HCT116 (cell line): ENCODE measurements around the gene PRR5L. TPM values are rescaled to one million over a fixed set of nuclear protein-coding genes. Genes with fewer than 3 reads are reported as not detected.

Experiments
- ATAC-seq: fragments of 200-7000 bp; cut with Tn5 transposase; 2 replicates; pipeline ENCODE4 v1.9.1; 2020; ENCODE audit warnings: mild to moderate bottlenecking, moderate library complexity
- BruUV-seq: library from RNA; stranded (reverse); fragments of 400-500 nt; replicated peaks from 2 replicates; lab custom pipeline; 2021; lab: Mats Ljungman, UMichigan
- CTCF ChIA-PET: fragments of 300-600 bp; sonication (Branson Sonifier 250); formaldehyde crosslinking; loops from one replicate; lab custom pipeline; 2021; ENCODE audit warnings: antibody characterized with exemption; lab: Charles Lee
- POLR2A ChIA-PET: fragments of 300-600, 350-600 bp; sonication (Branson Sonifier 250); formaldehyde crosslinking; loops from one replicate; lab custom pipeline; 2021; ENCODE audit warnings: antibody characterized with exemption; lab: Charles Lee
- RAD21 ChIA-PET, 2 experiments: fragments of 300-600 bp; sonication (Branson Sonifier 250); formaldehyde crosslinking; loops; one replicate each; lab custom pipeline; 2023; ENCODE audit warnings: low total read pairs in 2 of 2; ENCODE audit not compliant: uncharacterized antibody in 2 of 2, unreplicated experiment in 2 of 2, low non-redundant PET in 1 of 2; lab: Charles Lee
- DNase-seq: peaks from one replicate; pipeline ENCODE4 v3.0.0-alpha.2; 2010; ENCODE audit warnings: low read depth, low spot score
- H2AFZ ChIP-seq: fragments of 200-600 bp; shearing (Covaris generic), sonication (generic); 2 replicates; pipeline ENCODE4 v1.6.1; 2017; ENCODE audit warnings: low read depth, mixed run types, mixed read lengths, antibody characterized with exemption, low read length; ENCODE audit not compliant: poor library complexity, severe bottlenecking
- H3K27ac ChIP-seq: 2 replicates; pipeline ENCODE4 v1.5.1; 2012; ENCODE audit warnings: low read depth, low read length
- H3K27me3 ChIP-seq: fragments of 200-600 bp; sonication (generic); 2 replicates; pipeline ENCODE4 v1.6.1; 2016; ENCODE audit warnings: mixed run types, low read length, mixed read lengths; ENCODE audit not compliant: insufficient read depth
- H3K36me3 ChIP-seq, 2 experiments: fragments of 200-500 bp in 1 of 2; fragments of 200-600 bp in 1 of 2; sonication (Bioruptor generic) in 1 of 2; sonication (generic) in 1 of 2; 2 replicates each; pipeline versions ENCODE4 v1.5.1 to v1.6.1; 2014 to 2016; ENCODE audit warnings: low read length in 2 of 2, inconsistent platforms in 1 of 2, mixed read lengths in 1 of 2, mixed run types in 1 of 2; ENCODE audit not compliant: insufficient read depth in 2 of 2, control insufficient read depth in 1 of 2
- H3K4me1 ChIP-seq, 2 experiments: fragments of 200-600 bp in 1 of 2; sonication (generic) in 1 of 2; 2 replicates each; pipeline versions ENCODE4 v1.5.1 to v1.6.1; 2012 to 2017; ENCODE audit warnings: low read length in 2 of 2, inconsistent platforms in 1 of 2, mild to moderate bottlenecking in 1 of 2, mixed read lengths in 1 of 2, mixed run types in 1 of 2, moderate library complexity in 1 of 2; ENCODE audit not compliant: insufficient read depth in 2 of 2, control insufficient read depth in 1 of 2
- H3K4me2 ChIP-seq: fragments of 200-600 bp; sonication (generic); 2 replicates; pipeline ENCODE4 v1.6.1; 2017; ENCODE audit warnings: mixed run types, low read length, mixed read lengths
- H3K4me3 ChIP-seq, 2 experiments: fragments of 200-600 bp in 1 of 2; sonication (generic) in 1 of 2; replicated peaks in 1 of 2; 2 replicates each; pipeline ENCODE4 v1.5.1; 2011 to 2016; ENCODE audit warnings: low read length in 2 of 2, control low read depth in 1 of 2, low read depth in 1 of 2, mild to moderate bottlenecking in 1 of 2, mixed read lengths in 1 of 2, mixed run types in 1 of 2
- H3K79me2 ChIP-seq: fragments of 200-600 bp; sonication (generic); 2 replicates; pipeline ENCODE4 v1.6.1; 2017; ENCODE audit warnings: mild to moderate bottlenecking, mixed run types, low read length, moderate library complexity, mixed read lengths; ENCODE audit not compliant: insufficient read depth
- H3K9ac ChIP-seq: fragments of 200-600 bp; sonication (generic); 2 replicates; pipeline ENCODE4 v1.6.1; 2016; ENCODE audit warnings: low read length, mixed read lengths
- H3K9me2 ChIP-seq: fragments of 200-600 bp; sonication (generic), shearing (Covaris generic); 2 replicates; pipeline ENCODE4 v1.6.1; 2017; ENCODE audit warnings: mixed run types, mild to moderate bottlenecking, moderate library complexity; ENCODE audit not compliant: insufficient read depth
- H3K9me3 ChIP-seq, 2 experiments: fragments of 200-500 bp in 1 of 2; fragments of 200-600 bp in 1 of 2; sonication (Bioruptor generic) in 1 of 2; sonication (generic) in 1 of 2; 2 replicates each; pipeline ENCODE4 v1.6.1; 2014 to 2017; ENCODE audit warnings: low read length in 2 of 2, mixed read lengths in 2 of 2, inconsistent platforms in 1 of 2, low read depth in 1 of 2, mild to moderate bottlenecking in 1 of 2, mixed run types in 1 of 2, moderate library complexity in 1 of 2; ENCODE audit not compliant: control insufficient read depth in 1 of 2, insufficient read depth in 1 of 2
- H4K20me1 ChIP-seq: fragments of 200-600 bp; sonication (generic), shearing (Covaris generic); 2 replicates; pipeline ENCODE4 v1.6.1; 2017; ENCODE audit warnings: mixed run types, mild to moderate bottlenecking, moderate library complexity; ENCODE audit not compliant: insufficient read depth
- CEBPB ChIP-seq: IDR thresholded peaks from 2 replicates; pipeline ENCODE4 v1.6.1; 2012; ENCODE audit warnings: low read depth
- FOSL1 ChIP-seq: IDR thresholded peaks from 2 replicates; pipeline ENCODE4 v1.6.1; 2012; ENCODE audit warnings: low read depth
- JUND ChIP-seq: IDR thresholded peaks from 2 replicates; pipeline ENCODE4 v1.6.1; 2012
- POLR2AphosphoS5 ChIP-seq: IDR thresholded peaks from 2 replicates; pipeline ENCODE4 v1.6.1; 2011; ENCODE audit warnings: mild to moderate bottlenecking, low read depth, low read length, moderate library complexity
- ZBTB33 ChIP-seq: IDR thresholded peaks from 2 replicates; pipeline ENCODE4 v1.6.1; 2011; ENCODE audit warnings: mild to moderate bottlenecking, low read length, moderate library complexity; ENCODE audit not compliant: insufficient replicate concordance; ENCODE audit errors: extremely low read depth
- ZFX ChIP-seq: fragments of 450-650 bp; IDR thresholded peaks from 2 replicates; pipeline ENCODE4 v1.6.1; 2017
- intact Hi-C: fragments of 100-400 bp; cut with micrococcal nuclease; formaldehyde crosslinking; loops from 2 replicates; pipeline ENCODE4 v1.10.0; 2022
- total RNA-seq: library from RNA; stranded (reverse); gene quantifications from one replicate; pipeline ENCODE4 v1.2.1, GENCODE V29; 2021; ENCODE audit not compliant: unreplicated experiment
- TF ChIP-seq, protein P1 (sequence below), 3 experiments: fragments of 200-600 bp in 1 of 3; sonication (generic) in 1 of 3; IDR thresholded peaks in 2 of 3; conservative IDR thresholded peaks in 1 of 3; 2 replicates each; pipeline ENCODE4 v1.5.1; 2012 to 2017; ENCODE audit warnings: low read depth in 2 of 3, low read length in 2 of 3, antibody characterized with exemption in 1 of 3, borderline replicate concordance in 1 of 3, control low read depth in 1 of 3, mild to moderate bottlenecking in 1 of 3, mixed read lengths in 1 of 3, mixed run types in 1 of 3, moderate library complexity in 1 of 3; ENCODE audit not compliant: insufficient read depth in 1 of 3

Gene PRR5L
- total RNA-seq, 1 experiment from 2014 or later = 0.47 TPM

- H3K79me2 ChIP-seq = no peaks in the 10 kb centered on the region
- no peaks in the 10 kb centered on the region for H3K36me3 ChIP-seq
- intact Hi-C loops = no loop called here
- RAD21 ChIA-PET = no interaction called here
- H3K4me1 ChIP-seq = no peaks in the 10 kb centered on the region
- TF ChIP-seq ZBTB33 = no peak
- TF ChIP-seq, protein P1, sequence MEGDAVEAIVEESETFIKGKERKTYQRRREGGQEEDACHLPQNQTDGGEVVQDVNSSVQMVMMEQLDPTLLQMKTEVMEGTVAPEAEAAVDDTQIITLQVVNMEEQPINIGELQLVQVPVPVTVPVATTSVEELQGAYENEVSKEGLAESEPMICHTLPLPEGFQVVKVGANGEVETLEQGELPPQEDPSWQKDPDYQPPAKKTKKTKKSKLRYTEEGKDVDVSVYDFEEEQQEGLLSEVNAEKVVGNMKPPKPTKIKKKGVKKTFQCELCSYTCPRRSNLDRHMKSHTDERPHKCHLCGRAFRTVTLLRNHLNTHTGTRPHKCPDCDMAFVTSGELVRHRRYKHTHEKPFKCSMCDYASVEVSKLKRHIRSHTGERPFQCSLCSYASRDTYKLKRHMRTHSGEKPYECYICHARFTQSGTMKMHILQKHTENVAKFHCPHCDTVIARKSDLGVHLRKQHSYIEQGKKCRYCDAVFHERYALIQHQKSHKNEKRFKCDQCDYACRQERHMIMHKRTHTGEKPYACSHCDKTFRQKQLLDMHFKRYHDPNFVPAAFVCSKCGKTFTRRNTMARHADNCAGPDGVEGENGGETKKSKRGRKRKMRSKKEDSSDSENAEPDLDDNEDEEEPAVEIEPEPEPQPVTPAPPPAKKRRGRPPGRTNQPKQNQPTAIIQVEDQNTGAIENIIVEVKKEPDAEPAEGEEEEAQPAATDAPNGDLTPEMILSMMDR (IDR thresholded peaks at IDR 0.05 in 2 of 3, conservative IDR thresholded peaks at IDR 0.05 in 1 of 3; ENCODE audit: borderline replicate concordance in 1 of 3, insufficient read depth in 1 of 3, low read depth in 2 of 3, low read length in 2 of 3) = no peak
- no peak for TF ChIP-seq ZFX
- no peak for TF ChIP-seq POLR2AphosphoS5
- TF ChIP-seq JUND = no peak
- no peak for TF ChIP-seq FOSL1
- no peak for TF ChIP-seq CEBPB
- DNase-seq (no peak), ATAC-seq (no peak)
- no peak overlapping the region for H3K4me2 ChIP-seq
- no peaks in the 10 kb centered on the region for H3K27me3 ChIP-seq
- H3K4me3 ChIP-seq = no peak overlapping the region
- CTCF ChIA-PET = no interaction called here
- H2AFZ ChIP-seq = no peak overlapping the region
- H3K27ac ChIP-seq = no peak overlapping the region
- no peaks in the 10 kb centered on the region for H4K20me1 ChIP-seq
- H3K9me3 ChIP-seq = no peaks in the 10 kb centered on the region
- POLR2A ChIA-PET = no interaction called here
- H3K9ac ChIP-seq = no peak overlapping the region
- BruUV-seq = no TSS peak
- H3K9me2 ChIP-seq = no peaks in the 10 kb centered on the region
Measured at GRCh38 chr11:36280531-36280930, 15.6 kb upstream of the PRR5L start.
